HG03039 (cell line): Measurements from ENCODE around the gene EGFL7.

Source experiments
- ATAC-seq: cut with Tn5 transposase; IDR thresholded peaks from one replicate; pipeline ENCODE4 v1.9.1; 2021; ENCODE audit warnings: mild to moderate bottlenecking, moderate library complexity; ENCODE audit not compliant: unreplicated experiment

EGFL7 gene

GRCh38 chr9:136643596-136644342 lies 18.9 kb upstream of the EGFL7 start:
- ATAC-seq, result no peak

DNA sequence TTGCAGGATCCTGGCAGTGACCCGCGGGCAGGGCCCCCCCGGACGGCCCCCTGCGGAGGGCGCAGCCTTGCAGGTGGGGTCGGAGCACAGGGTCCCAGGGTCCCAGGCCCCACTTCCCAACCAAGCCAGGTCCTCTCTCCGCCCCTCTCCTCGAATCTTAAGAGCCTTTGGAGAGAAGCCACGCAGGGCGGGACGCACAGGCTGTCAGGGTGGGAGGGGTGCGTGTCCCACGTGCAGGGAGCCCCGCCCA lies 18.4 kb upstream of the EGFL7 start:
- ATAC-seq, result no peak

- no peak for ATAC-seq
Measured at GRCh38 chr9:136644593-136645351, 17.9 kb upstream of the EGFL7 start.

- no peak for ATAC-seq
Measured at GRCh38 chr9:136645352-136645902, 17.3 kb upstream of the EGFL7 start.

DNA sequence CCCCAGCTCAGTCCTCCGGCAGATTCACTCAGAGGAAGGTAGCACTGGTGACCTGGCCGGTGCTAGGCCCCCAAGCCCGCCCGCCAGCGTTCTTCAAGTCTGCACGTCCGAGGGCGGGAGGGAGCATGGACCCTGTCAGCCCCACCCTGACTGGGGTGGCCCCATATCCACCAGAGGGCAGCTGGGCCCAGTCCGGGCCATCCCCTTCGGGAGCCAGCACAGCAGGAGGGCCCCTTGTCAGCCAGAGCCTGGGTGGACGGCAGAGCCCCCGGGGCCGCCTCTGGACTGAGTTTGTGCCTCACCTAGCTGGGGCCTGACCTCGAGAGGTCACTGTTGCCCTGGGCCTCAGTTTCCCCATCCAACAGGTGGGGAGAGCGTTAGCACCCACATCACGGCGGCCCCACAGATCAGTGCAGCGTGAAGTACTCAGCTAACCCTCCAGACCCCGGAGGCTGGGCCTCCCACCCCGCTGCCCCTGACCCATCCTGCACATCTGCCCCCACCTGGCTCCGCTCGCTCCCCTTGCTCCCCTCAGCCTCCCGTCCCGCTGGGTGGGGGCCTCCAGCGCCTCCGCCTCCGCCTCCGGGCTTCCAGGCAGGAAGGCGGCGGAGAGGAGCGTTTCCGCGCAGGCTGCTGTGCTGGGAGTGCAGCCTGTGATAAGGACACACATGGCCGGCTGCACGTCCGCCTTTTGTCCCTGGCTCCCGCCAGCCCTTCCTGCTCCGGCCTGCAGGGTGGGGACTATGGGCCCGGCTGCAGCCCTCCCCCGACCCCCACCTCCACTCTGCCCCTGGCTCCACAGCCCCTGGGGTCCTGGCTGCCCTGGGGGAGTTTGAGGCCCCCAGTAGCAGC lies 16.6 kb upstream of the EGFL7 start:
- ATAC-seq, result no peak

- no peak for ATAC-seq
Measured at GRCh38 chr9:136646827-136647711, 15.6 kb upstream of the EGFL7 start.

- ATAC-seq, result no peak
Measured at GRCh38 chr9:136648751-136649150, 14.0 kb upstream of the EGFL7 start.

GRCh38 chr9:136650021-136650420 lies 12.7 kb upstream of the EGFL7 start:
- ATAC-seq, result no peak

GRCh38 chr9:136650648-136651047 lies 12.1 kb upstream of the EGFL7 start:
- ATAC-seq, result no peak

DNA sequence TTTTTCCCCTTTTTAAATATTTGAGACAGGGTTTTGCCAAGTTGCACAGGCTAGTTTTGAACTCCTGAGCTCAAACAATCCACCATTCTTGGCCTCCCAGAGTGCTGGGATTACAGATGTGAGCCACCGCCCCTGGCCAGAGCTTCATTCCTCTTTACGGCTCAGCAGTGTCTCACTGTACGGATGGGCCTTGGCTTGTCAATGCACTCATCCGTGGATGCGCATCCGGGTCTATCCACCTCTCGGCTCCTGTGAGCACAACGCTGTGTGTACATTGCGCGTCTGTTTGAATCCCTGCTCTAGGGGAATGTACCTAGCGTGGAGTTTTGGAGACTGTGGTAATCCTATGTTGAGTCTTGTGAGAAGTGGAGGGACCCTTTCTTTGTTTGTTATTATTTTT lies 10.9 kb upstream of the EGFL7 start:
- no peak for ATAC-seq

GRCh38 chr9:136653323-136654079 lies 9.2 kb upstream of the EGFL7 start:
- ATAC-seq, result no peak

- ATAC-seq, result no peak
Measured at GRCh38 chr9:136654820-136655535, 7.7 kb upstream of the EGFL7 start.

- no peak for ATAC-seq
Measured at GRCh38 chr9:136655536-136656182, 7.1 kb upstream of the EGFL7 start.

- no peak for ATAC-seq
Measured at GRCh38 chr9:136656183-136656738, 6.5 kb upstream of the EGFL7 start.

- no peak for ATAC-seq
Measured at GRCh38 chr9:136656795-136657611, 5.7 kb upstream of the EGFL7 start.

DNA sequence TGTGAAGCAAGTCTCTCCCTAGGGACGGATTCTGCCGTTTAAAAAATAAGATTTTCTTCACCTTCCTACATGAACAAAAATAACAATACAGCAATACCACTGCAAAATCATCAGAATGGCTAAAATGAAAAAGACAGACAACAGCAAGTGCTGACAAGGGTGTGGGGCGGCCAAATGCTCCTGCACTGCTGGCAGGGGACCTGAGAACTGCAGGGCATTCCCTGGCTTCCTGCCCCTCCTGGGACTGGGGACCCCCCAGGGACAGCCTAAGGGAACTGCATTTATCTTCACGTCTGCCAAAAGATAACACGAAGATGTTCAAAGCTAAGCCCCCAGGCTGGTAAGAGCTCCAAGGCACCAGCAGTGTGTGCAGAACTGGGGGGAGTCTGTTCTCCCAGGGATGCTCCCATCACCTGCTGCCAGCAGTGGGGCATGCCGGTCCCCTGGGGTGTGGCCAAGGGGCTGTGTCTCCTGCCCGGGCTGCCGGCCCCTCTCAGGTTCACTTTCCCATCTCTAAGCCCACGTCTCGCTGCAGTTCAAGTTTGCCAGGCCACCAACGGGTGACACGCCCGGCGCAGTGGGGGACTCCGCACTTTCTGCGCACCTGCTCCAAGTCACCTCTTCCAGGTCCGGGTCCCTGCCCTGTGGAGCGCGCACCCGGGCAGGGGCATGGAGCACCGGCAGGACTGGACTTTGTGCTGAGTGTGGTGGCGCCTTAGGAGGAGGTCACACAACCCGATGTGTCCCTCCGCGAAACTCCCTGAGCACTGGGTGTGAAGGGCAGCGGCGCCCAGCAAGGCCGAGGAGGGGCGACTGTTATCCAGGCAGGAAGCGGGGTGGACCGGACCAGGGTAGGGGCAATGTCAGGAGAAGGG lies 4.5 kb upstream of the EGFL7 start:
- ATAC-seq, result no peak
